Measurements from ENCODE around the gene MYOG.

DNA sequence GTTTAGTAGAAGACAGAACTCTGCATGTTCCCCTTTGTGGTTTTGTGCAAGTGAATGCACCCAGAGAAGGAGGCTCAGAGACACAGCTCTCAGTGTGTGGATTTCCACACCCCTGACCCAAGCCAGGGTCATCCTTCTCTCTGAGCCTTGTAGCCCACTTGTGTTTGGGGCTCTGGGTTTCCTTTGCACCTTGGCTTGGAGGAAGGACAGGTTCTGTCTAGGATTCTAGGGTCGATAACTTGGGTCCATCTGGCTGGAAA is 27.2 kb downstream of the MYOG start:
- TF ChIP-seq POLR2A (IDR thresholded peaks at IDR 0.05; ENCODE audit: low read depth) (no peak), POLR2AphosphoS5 (IDR thresholded peaks at IDR 0.05) (no peak), EP300 (IDR thresholded peaks at IDR 0.05) (no peak)
- TF ChIP-seq, protein P1, sequence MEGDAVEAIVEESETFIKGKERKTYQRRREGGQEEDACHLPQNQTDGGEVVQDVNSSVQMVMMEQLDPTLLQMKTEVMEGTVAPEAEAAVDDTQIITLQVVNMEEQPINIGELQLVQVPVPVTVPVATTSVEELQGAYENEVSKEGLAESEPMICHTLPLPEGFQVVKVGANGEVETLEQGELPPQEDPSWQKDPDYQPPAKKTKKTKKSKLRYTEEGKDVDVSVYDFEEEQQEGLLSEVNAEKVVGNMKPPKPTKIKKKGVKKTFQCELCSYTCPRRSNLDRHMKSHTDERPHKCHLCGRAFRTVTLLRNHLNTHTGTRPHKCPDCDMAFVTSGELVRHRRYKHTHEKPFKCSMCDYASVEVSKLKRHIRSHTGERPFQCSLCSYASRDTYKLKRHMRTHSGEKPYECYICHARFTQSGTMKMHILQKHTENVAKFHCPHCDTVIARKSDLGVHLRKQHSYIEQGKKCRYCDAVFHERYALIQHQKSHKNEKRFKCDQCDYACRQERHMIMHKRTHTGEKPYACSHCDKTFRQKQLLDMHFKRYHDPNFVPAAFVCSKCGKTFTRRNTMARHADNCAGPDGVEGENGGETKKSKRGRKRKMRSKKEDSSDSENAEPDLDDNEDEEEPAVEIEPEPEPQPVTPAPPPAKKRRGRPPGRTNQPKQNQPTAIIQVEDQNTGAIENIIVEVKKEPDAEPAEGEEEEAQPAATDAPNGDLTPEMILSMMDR (IDR thresholded peaks at IDR 0.05): no peak

All from esophagus muscularis mucosa (tissue), 4 donors.